Putamen (tissue), 1 donor: ENCODE measurements around the gene PAK6.

Experiments
- DNase-seq: peaks from one replicate; pipeline ENCODE4 v3.0.0-alpha.2; 2016; ENCODE audit warnings: low spot score

Gene PAK6

GRCh38 chr15:40276927-40277326, 38.1 kb downstream of the PAK6 start:
- DNase-seq: no peak

- DNase-seq: no peak
These were observed 38.6 kb downstream of the PAK6 start for GRCh38 chr15:40277471-40277870.

GRCh38 chr15:40278026-40278425, 39.2 kb downstream of the PAK6 start:
- DNase-seq: no peak

GRCh38 chr15:40279437-40280141, 40.7 kb downstream of the PAK6 start:
- DNase-seq: no peak

GRCh38 chr15:40280260-40281056, 41.6 kb downstream of the PAK6 start:
- no peak for DNase-seq

- DNase-seq: no peak
These were observed 42.4 kb downstream of the PAK6 start for GRCh38 chr15:40281057-40281800.

- no peak for DNase-seq
These were observed 42.9 kb downstream of the PAK6 start for GRCh38 chr15:40281801-40282146.

- no peak for DNase-seq
These were observed 43.4 kb downstream of the PAK6 start for GRCh38 chr15:40282147-40282868.

GRCh38 chr15:40282869-40283614, 44.2 kb downstream of the PAK6 start, which contains the start of gene ANKRD63:
TSS of gene ANKRD63 (minus strand) at chr15:40283064. CDS start at chr15:40282586, 478 bp downstream.
- no peak for DNase-seq

GRCh38 chr15:40283615-40284300, 44.9 kb downstream of the PAK6 start:
- no peak for DNase-seq

- no peak for DNase-seq
These were observed 46.3 kb downstream of the PAK6 start for GRCh38 chr15:40285151-40285550.

- DNase-seq: no peak
These were observed 46.7 kb downstream of the PAK6 start for GRCh38 chr15:40285554-40286011.

GRCh38 chr15:40286061-40286532, 47.2 kb downstream of the PAK6 start:
- peak; percentile 65 for DNase-seq

GRCh38 chr15:40286794-40287193, 47.9 kb downstream of the PAK6 start:
- DNase-seq: no peak

GRCh38 chr15:40287505-40287904, 48.6 kb downstream of the PAK6 start:
- DNase-seq: no peak

GRCh38 chr15:40287968-40288367, 49.1 kb downstream of the PAK6 start:
- no peak for DNase-seq

- no peak for DNase-seq
These were observed 50.4 kb downstream of the PAK6 start for GRCh38 chr15:40289140-40289775.

- DNase-seq: no peak
These were observed 51.7 kb downstream of the PAK6 start for GRCh38 chr15:40290545-40290917.

GRCh38 chr15:40290918-40291574, 52.2 kb downstream of the PAK6 start:
- DNase-seq: no peak
